Upper lobe of right lung (tissue), 1 donor: ENCODE data around the gene TMEM101. TPM values are rescaled to one million over a fixed set of nuclear protein-coding genes. Genes with fewer than 3 reads are reported as not detected.
"Not testable (repeated sequence)": the region's sequence is repeated elsewhere in the genome, so short reads cannot be mapped to it uniquely, and the experiment has no call there.

Experiments
- ATAC-seq: fragments of 200-7000 bp; cut with Tn5 transposase; one replicate; pipeline ENCODE4 v1.9.1; 2020; ENCODE audit warnings: mild to moderate bottlenecking, moderate library complexity
- DNase-seq: peaks from one replicate; pipeline ENCODE4 v3.0.0-alpha.2; 2020
- H3K27ac ChIP-seq: fragments of 200-600 bp; one replicate; pipeline ENCODE4 v1.8.0; 2022
- H3K27me3 ChIP-seq: fragments of 200-600 bp; one replicate; pipeline ENCODE4 v1.8.0; 2022; ENCODE audit warnings: mild to moderate bottlenecking
- H3K36me3 ChIP-seq: fragments of 200-600 bp; one replicate; pipeline ENCODE4 v1.8.0; 2022
- H3K4me1 ChIP-seq: fragments of 200-600 bp; one replicate; pipeline ENCODE4 v1.8.0; 2022
- H3K4me3 ChIP-seq: fragments of 200-600 bp; one replicate; pipeline ENCODE4 v1.8.0; 2022; ENCODE audit warnings: mild to moderate bottlenecking
- H3K9me3 ChIP-seq: fragments of 200-600 bp; one replicate; pipeline ENCODE4 v1.8.0; 2022
- CTCF ChIP-seq: fragments of 200-600 bp; IDR thresholded peaks from one replicate; pipeline ENCODE4 v1.8.0; 2022; ENCODE audit warnings: antibody characterized with exemption
- intact Hi-C: fragments of 100-400 bp; cut with DNase I; formaldehyde crosslinking; loops from one replicate; pipeline ENCODE4 v1.11.0; 2022
- total RNA-seq: library from RNA; stranded (reverse); fragmentation: NEBNext Ultra II Directional; extraction: Animal tissue kit (Norgen Biotek cat#: 25700); gene quantifications from one replicate; pipeline ENCODE4 v1.2.1, GENCODE V29; 2021
- donor health status: DM: no; HTN: yes; CAD: no; lungs with severe emphysema.

The TMEM101 gene
- total RNA-seq, 1 donor from 2014 or later: 27.4 TPM

GRCh38 chr17:44039829-44040635, 25.3 kb upstream of the TMEM101 start:
- ATAC-seq: peak; percentile 69
- H3K27ac ChIP-seq: peak overlapping the region; percentile 1
- no peaks in the 10 kb centered on the region for H3K27me3 ChIP-seq
- intact Hi-C loops: no loop called here
- no peak for DNase-seq
- no peak overlapping the region for H3K4me3 ChIP-seq
- TF ChIP-seq CTCF: no peak
- peaks cover 36% of the 10 kb centered on the region for H3K4me1 ChIP-seq
- H3K36me3 ChIP-seq: peaks cover 36% of the 10 kb centered on the region
- H3K9me3 ChIP-seq: no peaks in the 10 kb centered on the region

GRCh38 chr17:44038604-44039011, 23.8 kb upstream of the TMEM101 start:
- DNase-seq: no peak
- Histone ChIP-seq H3K36me3 (peaks cover 44% of the 10 kb centered on the region), H3K4me3 (no peak overlapping the region), H3K9me3 (no peaks in the 10 kb centered on the region), H3K27me3 (no peaks in the 10 kb centered on the region), H3K27ac (no peak overlapping the region), H3K4me1 (peaks cover 23% of the 10 kb centered on the region)
- no peak for ATAC-seq
- no peak for TF ChIP-seq CTCF
- intact Hi-C loops: no loop called here

GRCh38 chr17:44037471-44037870, 22.7 kb upstream of the TMEM101 start:
- intact Hi-C loops: no loop called here
- Histone ChIP-seq H3K27me3 (no peaks in the 10 kb centered on the region), H3K9me3 (no peaks in the 10 kb centered on the region), H3K36me3 (peaks cover 49% of the 10 kb centered on the region), H3K4me1 (peaks cover 13% of the 10 kb centered on the region), H3K27ac (no peak overlapping the region), H3K4me3 (no peak overlapping the region)
- no peak for TF ChIP-seq CTCF
- ATAC-seq: no peak
- DNase-seq: no peak

- peaks cover 52% of the 10 kb centered on the region for H3K36me3 ChIP-seq
- H3K27me3 ChIP-seq, DNase-seq, ATAC-seq, H3K4me1 ChIP-seq, H3K27ac ChIP-seq, H3K4me3 ChIP-seq, intact Hi-C loops, H3K9me3 ChIP-seq: not testable (repeated sequence)
Observed at GRCh38 chr17:44034688-44035087, 19.9 kb upstream of the TMEM101 start.

GRCh38 chr17:44033861-44034408, 19.2 kb upstream of the TMEM101 start:
- DNase-seq (no peak), ATAC-seq (no peak)
- no peak overlapping the region for H3K4me3 ChIP-seq
- intact Hi-C loops: no loop called here
- no peaks in the 10 kb centered on the region for H3K27me3 ChIP-seq
- peaks cover 49% of the 10 kb centered on the region for H3K36me3 ChIP-seq
- H3K9me3 ChIP-seq: no peaks in the 10 kb centered on the region
- no peak overlapping the region for H3K27ac ChIP-seq
- no peak for TF ChIP-seq CTCF
- no peaks in the 10 kb centered on the region for H3K4me1 ChIP-seq

GRCh38 chr17:44030482-44030881, 15.7 kb upstream of the TMEM101 start:
- DNase-seq (no peak), ATAC-seq (no peak)
- no peak for TF ChIP-seq CTCF
- Histone ChIP-seq H3K27me3 (no peaks in the 10 kb centered on the region), H3K9me3 (no peaks in the 10 kb centered on the region), H3K27ac (no peak overlapping the region), H3K36me3 (peaks cover 19% of the 10 kb centered on the region), H3K4me1 (no peaks in the 10 kb centered on the region), H3K4me3 (no peak overlapping the region)
- intact Hi-C loops: no loop called here
